ENCODE measurements around the gene SEC14L1. TPM values are rescaled to one million over a fixed set of nuclear protein-coding genes. Genes with fewer than 3 reads are reported as not detected.
"Not testable (repeated sequence)": the region's sequence is repeated elsewhere in the genome, so short reads cannot be mapped to it uniquely, and the experiment has no call there.

Gene SEC14L1
- total RNA-seq, 1 experiment from 2014 or later = 50.6 TPM

GRCh38 chr17:77132411-77133086 is 8.2 kb upstream of the SEC14L1 start:
- BruUV-seq (replicated peaks) = no TSS peak
- no peak for TF ChIP-seq CTCF (IDR thresholded peaks at IDR 0.05; ENCODE audit: unreplicated experiment)
- Mint-ChIP-seq H3K4me3 (ENCODE audit: low read depth, unreplicated experiment) (no peak overlapping the region), H3K36me3 (ENCODE audit: insufficient read depth, unreplicated experiment) (no peaks in the 10 kb centered on the region), H3K27ac (ENCODE audit: unreplicated experiment) (no peak overlapping the region), H3K27me3 (ENCODE audit: unreplicated experiment) (no peaks in the 10 kb centered on the region), H3K4me1 (ENCODE audit: low read depth, unreplicated experiment) (peaks cover 4% of the 10 kb centered on the region), H3K9me3 (ENCODE audit: low read depth, unreplicated experiment) (no peaks in the 10 kb centered on the region)
- no peak for DNase-seq
- CTCF ChIA-PET = interaction anchor here (1.4 kb wide), 1 partner anchor 8 kb away, joined by 8 read pairs; the partner anchor contains the start of gene SEC14L1
- intact Hi-C loops (cut with micrococcal nuclease; ENCODE audit: unreplicated experiment) = no loop called here

GRCh38 chr17:77133087-77133638 is 7.6 kb upstream of the SEC14L1 start:
- intact Hi-C loops (cut with micrococcal nuclease; ENCODE audit: unreplicated experiment) = no loop called here
- H3K4me1 Mint-ChIP-seq (ENCODE audit: low read depth, unreplicated experiment) = no peaks in the 10 kb centered on the region
- no peak overlapping the region for H3K27ac Mint-ChIP-seq (ENCODE audit: unreplicated experiment)
- no peaks in the 10 kb centered on the region for H3K36me3 Mint-ChIP-seq (ENCODE audit: insufficient read depth, unreplicated experiment)
- H3K27me3 Mint-ChIP-seq (ENCODE audit: unreplicated experiment) = no peaks in the 10 kb centered on the region
- H3K9me3 Mint-ChIP-seq (ENCODE audit: low read depth, unreplicated experiment) = no peaks in the 10 kb centered on the region
- BruUV-seq (replicated peaks) = no TSS peak
- no peak for TF ChIP-seq CTCF (IDR thresholded peaks at IDR 0.05; ENCODE audit: unreplicated experiment)
- H3K4me3 Mint-ChIP-seq (ENCODE audit: low read depth, unreplicated experiment) = no peak overlapping the region
- DNase-seq = no peak
- CTCF ChIA-PET = no interaction called here

- H3K36me3 Mint-ChIP-seq (ENCODE audit: insufficient read depth, unreplicated experiment) = peaks cover 16% of the 10 kb centered on the region
- TF ChIP-seq CTCF (IDR thresholded peaks at IDR 0.05; ENCODE audit: unreplicated experiment) = no peak
- no peaks in the 10 kb centered on the region for H3K27me3 Mint-ChIP-seq (ENCODE audit: unreplicated experiment)
- no peaks in the 10 kb centered on the region for H3K4me1 Mint-ChIP-seq (ENCODE audit: low read depth, unreplicated experiment)
- CTCF ChIA-PET = no interaction called here
- no peak for DNase-seq
- intact Hi-C loops (cut with micrococcal nuclease; ENCODE audit: unreplicated experiment) = no loop called here
- H3K27ac Mint-ChIP-seq (ENCODE audit: unreplicated experiment) = no peak overlapping the region
- BruUV-seq (replicated peaks) = no TSS peak
- H3K4me3 Mint-ChIP-seq (ENCODE audit: low read depth, unreplicated experiment) = no peak overlapping the region
- no peaks in the 10 kb centered on the region for H3K9me3 Mint-ChIP-seq (ENCODE audit: low read depth, unreplicated experiment)
These were observed 4.4 kb upstream of the SEC14L1 start for GRCh38 chr17:77136420-77136767.

GRCh38 chr17:77137111-77137510 is 3.7 kb upstream of the SEC14L1 start:
- no peak overlapping the region for H3K27ac Mint-ChIP-seq (ENCODE audit: unreplicated experiment)
- peaks cover 22% of the 10 kb centered on the region for H3K36me3 Mint-ChIP-seq (ENCODE audit: insufficient read depth, unreplicated experiment)
- no peaks in the 10 kb centered on the region for H3K9me3 Mint-ChIP-seq (ENCODE audit: low read depth, unreplicated experiment)
- peaks cover 5% of the 10 kb centered on the region for H3K4me1 Mint-ChIP-seq (ENCODE audit: low read depth, unreplicated experiment)
- no peak overlapping the region for H3K4me3 Mint-ChIP-seq (ENCODE audit: low read depth, unreplicated experiment)
- CTCF ChIA-PET = no interaction called here
- no TSS peak for BruUV-seq (replicated peaks)
- intact Hi-C loops (cut with micrococcal nuclease; ENCODE audit: unreplicated experiment) = no loop called here
- DNase-seq = no peak
- no peak for TF ChIP-seq CTCF (IDR thresholded peaks at IDR 0.05; ENCODE audit: unreplicated experiment)
- no peaks in the 10 kb centered on the region for H3K27me3 Mint-ChIP-seq (ENCODE audit: unreplicated experiment)

- peaks cover 13% of the 10 kb centered on the region for H3K4me1 Mint-ChIP-seq (ENCODE audit: low read depth, unreplicated experiment)
- H3K9me3 Mint-ChIP-seq (ENCODE audit: low read depth, unreplicated experiment); DNase-seq; intact Hi-C loops (cut with micrococcal nuclease; ENCODE audit: unreplicated experiment); H3K27me3 Mint-ChIP-seq (ENCODE audit: unreplicated experiment); H3K4me3 Mint-ChIP-seq (ENCODE audit: low read depth, unreplicated experiment); CTCF ChIA-PET; H3K27ac Mint-ChIP-seq (ENCODE audit: unreplicated experiment); BruUV-seq (replicated peaks): not testable (repeated sequence)
- peaks cover 22% of the 10 kb centered on the region for H3K36me3 Mint-ChIP-seq (ENCODE audit: insufficient read depth, unreplicated experiment)
These were observed 2.9 kb upstream of the SEC14L1 start for GRCh38 chr17:77137886-77138285.
